IMR-90 (cell line): ENCODE results near the gene TRIM77. TPM values are rescaled to one million over a fixed set of nuclear protein-coding genes. Genes with fewer than 3 reads are reported as not detected.
"Not testable (repeated sequence)": the region's sequence is repeated elsewhere in the genome, so short reads cannot be mapped to it uniquely, and the experiment has no call there.

Experiments used
- ATAC-seq: fragments of 200-7000 bp; cut with Tn5 transposase; 2 replicates; pipeline ENCODE4 v1.9.1; 2020; ENCODE audit warnings: low read depth, mild to moderate bottlenecking, moderate library complexity
- BruUV-seq: library from RNA; stranded (reverse); fragments of 400-500 nt; replicated peaks from 2 replicates; lab custom pipeline; 2021; lab: Mats Ljungman, UMichigan
- CTCF ChIA-PET: fragments of 300-600 bp; formaldehyde crosslinking; extraction: SDS; loops from one replicate; lab custom pipeline; 2021; ENCODE audit warnings: antibody characterized with exemption; lab: Yijun Ruan, JAX
- POLR2A ChIA-PET: fragments of 300-600 bp; sonication (Branson Sonifier 250); formaldehyde crosslinking; loops from one replicate; lab custom pipeline; 2022; ENCODE audit warnings: antibody characterized with exemption; ENCODE audit not compliant: unreplicated experiment; lab: Charles Lee
- DNase-seq: peaks from one replicate; pipeline ENCODE4 v3.0.0; 2013
- H2AFZ ChIP-seq: replicated peaks from 2 replicates; pipeline ENCODE3; 2013; ENCODE audit warnings: low read length, mild to moderate bottlenecking; ENCODE audit not compliant: poor library complexity
- H2AK5ac ChIP-seq: 2 replicates; pipeline ENCODE4 v1.6.1; 2013; ENCODE audit warnings: low read depth, low read length, inconsistent platforms
- H2AK9ac ChIP-seq: replicated peaks from 2 replicates; pipeline ENCODE3; 2013; ENCODE audit warnings: mild to moderate bottlenecking, low read depth, low read length, moderate library complexity; ENCODE audit not compliant: poor library complexity
- H2BK120ac ChIP-seq: 2 replicates; pipeline ENCODE4 v1.6.1; 2013; ENCODE audit warnings: low read depth, low read length, inconsistent platforms
- H2BK15ac ChIP-seq: 3 replicates; pipeline ENCODE4 v1.6.1; 2013; ENCODE audit warnings: low read depth, low read length, inconsistent platforms
- H2BK20ac ChIP-seq: 2 replicates; pipeline ENCODE4 v1.6.1; 2013; ENCODE audit warnings: low read depth, mild to moderate bottlenecking, inconsistent platforms, low read length, moderate library complexity
- H2BK5ac ChIP-seq: 2 replicates; pipeline ENCODE4 v1.6.1; 2013; ENCODE audit warnings: mild to moderate bottlenecking, low read depth, low read length, inconsistent platforms; ENCODE audit not compliant: poor library complexity, severe bottlenecking
- H3K14ac ChIP-seq: replicated peaks from 2 replicates; pipeline ENCODE4 v1.6.1; 2013; ENCODE audit warnings: low read depth, low read length, inconsistent platforms
- H3K18ac ChIP-seq: 2 replicates; pipeline ENCODE4 v1.6.1; 2013; ENCODE audit warnings: low read depth, low read length, control low read depth
- H3K23ac ChIP-seq: 2 replicates; pipeline ENCODE4 v1.6.1; 2013; ENCODE audit warnings: low read depth, low read length, inconsistent platforms
- H3K27ac ChIP-seq: 2 replicates; pipeline ENCODE4 v1.5.1; 2013; ENCODE audit warnings: mild to moderate bottlenecking, control low read depth, low read length; ENCODE audit not compliant: insufficient read depth
- H3K27me3 ChIP-seq: 2 replicates; pipeline ENCODE4 v1.6.1; 2013; ENCODE audit warnings: low read length; ENCODE audit not compliant: control insufficient read depth, insufficient read depth
- H3K36me3 ChIP-seq: 2 replicates; pipeline ENCODE4 v1.6.1; 2013; ENCODE audit warnings: low read length, mixed read lengths; ENCODE audit not compliant: control insufficient read depth, insufficient read depth
- H3K4ac ChIP-seq: 2 replicates; pipeline ENCODE4 v1.6.1; 2013; ENCODE audit warnings: low read depth, low read length, inconsistent platforms
- H3K4me1 ChIP-seq: 2 replicates; pipeline ENCODE4 v1.6.1; 2013; ENCODE audit warnings: low read length, mixed read lengths; ENCODE audit not compliant: control insufficient read depth, insufficient read depth
- H3K4me2 ChIP-seq: 2 replicates; pipeline ENCODE4 v1.6.1; 2013; ENCODE audit warnings: low read depth, mild to moderate bottlenecking, control low read depth, low read length, moderate library complexity
- H3K4me3 ChIP-seq: 2 replicates; pipeline ENCODE4 v1.5.1; 2013; ENCODE audit warnings: low read depth, mild to moderate bottlenecking, control low read depth, low read length, moderate library complexity; ENCODE audit not compliant: insufficient read depth
- H3K56ac ChIP-seq: 2 replicates; pipeline ENCODE4 v1.6.1; 2013; ENCODE audit warnings: low read length, inconsistent platforms; ENCODE audit not compliant: insufficient read depth; ENCODE audit errors: extremely low read depth
- H3K79me1 ChIP-seq, 2 experiments: 2 replicates each; pipeline ENCODE4 v1.6.1; 2013; ENCODE audit warnings: low read length in 2 of 2, inconsistent platforms in 1 of 2, low read depth in 1 of 2
- H3K9ac ChIP-seq: 2 replicates; pipeline ENCODE4 v1.6.1; 2013; ENCODE audit warnings: low read depth, low read length, control low read depth
- H3K9me1 ChIP-seq: 2 replicates; pipeline ENCODE4 v1.6.1; 2013; ENCODE audit warnings: low read length, inconsistent platforms; ENCODE audit not compliant: insufficient read depth
- H3K9me3 ChIP-seq: 2 replicates; pipeline ENCODE4 v1.6.1; 2013; ENCODE audit warnings: low read length; ENCODE audit not compliant: control insufficient read depth, insufficient read depth
- H4K20me1 ChIP-seq: 2 replicates; pipeline ENCODE4 v1.6.1; 2013; ENCODE audit warnings: low read length, inconsistent platforms; ENCODE audit not compliant: insufficient read depth
- H4K5ac ChIP-seq: 2 replicates; pipeline ENCODE4 v1.6.1; 2013; ENCODE audit warnings: mild to moderate bottlenecking, low read depth, low read length, control low read depth
- H4K8ac ChIP-seq, 2 experiments: 2 replicates each; pipeline ENCODE4 v1.6.1; 2013; ENCODE audit warnings: low read depth in 2 of 2, low read length in 2 of 2, control low read depth in 1 of 2, inconsistent platforms in 1 of 2
- H4K91ac ChIP-seq: 2 replicates; pipeline ENCODE4 v1.6.1; 2013; ENCODE audit warnings: low read depth, low read length, inconsistent platforms; ENCODE audit not compliant: insufficient read depth
- MAFK ChIP-seq: IDR thresholded peaks from 2 replicates; pipeline ENCODE4 v1.6.1; 2012; ENCODE audit warnings: low read depth, low read length, improper control_type of control experiment
- WGBS, 2 experiments: methylation state at CpG; one replicate each; pipeline versions ENCODE4 v1.1.5 to v1.1.7; 2013; ENCODE audit warnings: missing lambda C conversion rate in 2 of 2; ENCODE audit not compliant: insufficient read length in 1 of 2; ENCODE audit errors: extremely low coverage in 2 of 2; 5-methylcytosine and 5-hydroxymethylcytosine counted together
- dilution Hi-C: fragments of 300-500 bp; cut with HindIII; formaldehyde crosslinking; loops from one replicate; pipeline ENCODE4 v1.14.3; 2018; ENCODE audit warnings: low sequenced_read_pairs; ENCODE audit not compliant: unreplicated experiment
- in situ Hi-C: fragments of 300-500 bp; cut with MboI; formaldehyde crosslinking; loops from 3 replicates; pipeline ENCODE4 v1.14.3; 2019; ENCODE audit warnings: low sequenced_read_pairs, inconsistent platforms, mixed read lengths
- intact Hi-C: fragments of 100-400 bp; cut with micrococcal nuclease; formaldehyde crosslinking; loops from 2 replicates; pipeline ENCODE4 v1.10.0; 2022
- polyA plus RNA-seq, 3 experiments: library from polyadenylated mRNA; depleted of rRNA; stranded (reverse); fragments of >200 nt; gene quantifications; 2 replicates each; pipeline ENCODE4 v1.2.3, GENCODE V29; 2012; ENCODE audit warnings: low replicate concordance in 1 of 3
- total RNA-seq: library from RNA; depleted of rRNA; stranded (reverse); fragments of >200 nt; gene quantifications from 2 replicates; pipeline ENCODE4 v1.2.3, GENCODE V29; 2012

TRIM77 gene
- total and polyA plus RNA-seq, 2 of the 4 experiments (the other 2 are of a cell fraction), result not detected

- dilution Hi-C loops, H4K91ac ChIP-seq, H3K23ac ChIP-seq, H3K9me3 ChIP-seq, H4K20me1 ChIP-seq, H4K8ac ChIP-seq, H2AK9ac ChIP-seq, H3K36me3 ChIP-seq, H2AFZ ChIP-seq, H2BK120ac ChIP-seq, H4K5ac ChIP-seq, H3K4ac ChIP-seq, H2AK5ac ChIP-seq, H3K9me1 ChIP-seq, in situ Hi-C loops, POLR2A ChIA-PET, H3K27me3 ChIP-seq, H2BK5ac ChIP-seq, BruUV-seq, H3K4me1 ChIP-seq, H3K79me1 ChIP-seq, CTCF ChIA-PET, DNase-seq, H3K4me2 ChIP-seq, H3K18ac ChIP-seq, intact Hi-C loops, ATAC-seq, H3K14ac ChIP-seq, H3K4me3 ChIP-seq, H2BK15ac ChIP-seq, H3K27ac ChIP-seq, H2BK20ac ChIP-seq, H3K56ac ChIP-seq, H3K9ac ChIP-seq: not testable (repeated sequence)
- peak; percentile 39; the same call in 1 of the 2 replicates for TF ChIP-seq MAFK
- WGBS, 2 experiments, result no CpG with 5 or more reads among the region's 4 CpGs
These were observed 34.2 kb upstream of the TRIM77 start for GRCh38 chr11:89675948-89676347.

- H2BK120ac ChIP-seq, H3K56ac ChIP-seq, H2AK5ac ChIP-seq, H3K36me3 ChIP-seq, dilution Hi-C loops, BruUV-seq, H2BK20ac ChIP-seq, POLR2A ChIA-PET, H4K5ac ChIP-seq, H2AK9ac ChIP-seq, H3K18ac ChIP-seq, H3K9me3 ChIP-seq, H3K4me1 ChIP-seq, H3K9me1 ChIP-seq, in situ Hi-C loops, H3K79me1 ChIP-seq, H3K9ac ChIP-seq, H3K4ac ChIP-seq, H3K4me2 ChIP-seq, CTCF ChIA-PET, ATAC-seq, H4K91ac ChIP-seq, intact Hi-C loops, H2AFZ ChIP-seq, H3K27ac ChIP-seq, H3K4me3 ChIP-seq, H4K8ac ChIP-seq, H2BK15ac ChIP-seq, H2BK5ac ChIP-seq, DNase-seq, H3K23ac ChIP-seq, H3K27me3 ChIP-seq, H3K14ac ChIP-seq, H4K20me1 ChIP-seq: not testable (repeated sequence)
- no CpG with 5 or more reads among the region's 4 CpGs for WGBS, 2 experiments
These were observed 3.0 kb upstream of the TRIM77 start for GRCh38 chr11:89707080-89707479.
